ENCODE data around the gene HTR1D. TPM values are rescaled to one million over a fixed set of nuclear protein-coding genes. Genes with fewer than 3 reads are reported as not detected.
A peak's percentile ranks its signal among the peaks of the same experiment; 100 is the strongest.

Gene HTR1D
- total and polyA plus RNA-seq, 2 donors (not counting 3 experiments of a cell fraction or from before 2014, with no cell fraction given): 1.5 to 1.9 TPM

DNA sequence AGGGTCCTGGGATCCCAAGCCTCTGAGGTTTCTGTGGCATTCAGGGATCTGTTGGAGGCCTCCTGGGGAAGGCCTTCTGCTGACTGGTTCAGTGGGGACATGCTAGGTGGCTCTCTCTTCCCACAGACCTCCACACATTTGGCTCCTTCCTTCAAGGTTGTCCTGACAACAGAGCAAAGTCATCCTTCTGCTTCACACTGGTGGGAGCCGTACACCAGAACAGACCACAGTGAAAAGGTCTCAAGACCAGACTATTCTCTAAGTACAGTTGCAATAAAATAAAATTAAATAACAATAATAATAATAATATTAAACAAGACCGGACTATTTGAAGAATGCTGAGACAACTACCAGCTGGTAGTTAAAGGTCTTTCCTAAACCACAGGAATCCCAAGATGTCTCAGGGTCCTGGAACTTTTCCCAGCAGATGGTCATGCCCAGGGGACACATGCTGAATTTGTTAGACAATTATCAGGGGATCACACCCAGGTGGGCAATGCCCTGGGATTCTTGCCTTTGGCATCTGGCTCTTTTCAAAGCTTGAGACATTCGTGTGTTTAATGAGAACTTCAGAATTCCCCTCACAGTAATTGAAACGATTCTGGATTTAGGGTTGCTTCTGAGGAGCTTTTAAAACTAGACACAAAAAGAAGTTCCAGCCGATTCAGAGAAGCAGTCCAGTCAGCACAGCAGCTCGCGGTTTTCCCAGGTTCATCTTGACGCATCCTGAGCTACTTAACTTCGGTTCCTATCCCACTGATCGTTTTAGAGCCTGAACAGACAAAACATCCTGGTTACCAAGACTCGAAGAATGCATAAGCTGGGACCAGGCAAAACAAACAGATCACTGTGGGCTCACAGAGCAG lies 22.9 kb downstream of the HTR1D start:
- no peak overlapping the region for H3K4me3 ChIP-seq (replicated peaks in 1 of 3; ENCODE audit: insufficient read depth in 1 of 3, low read depth in 1 of 3, low read length in 3 of 3)

More for the DNA sequence above, 22.9 kb downstream of the HTR1D start:
- H3K27ac ChIP-seq (ENCODE audit: insufficient read depth, low read depth, low read length): peak overlapping the region; percentile 51
- no TSS peak for BruUV-seq (replicated peaks)
- dilution Hi-C loops (cut with MboI; ENCODE audit: extremely low pct_ligation_motif_present, low sequenced_read_pairs) (no loop called here), intact Hi-C loops (cut with micrococcal nuclease) (no loop called here)
- FAIRE-seq (peak; percentile 78), DNase-seq (ENCODE audit: low read depth, low spot score) (no peak)
- ChIA-PET POLR2A (no interaction called here), CTCF (interaction anchor here (0.7 to 4.6 kb wide), 5 partner anchors 10 to 96 kb away, joined by 3 to 62 read pairs (median 3); partner anchors contain the start of gene HTR1D)
- H3K9ac ChIP-seq (replicated peaks; ENCODE audit: extremely low read depth, insufficient read depth, low read length): peak overlapping the region; percentile 45
- H2AFZ ChIP-seq (ENCODE audit: low read depth, low read length): peak overlapping the region; percentile 33
- no peaks in the 10 kb centered on the region for H3K27me3 ChIP-seq (ENCODE audit: control insufficient read depth in 2 of 2, insufficient read depth in 2 of 2, low read length in 2 of 2)
- H3K9me3 ChIP-seq (replicated peaks; ENCODE audit: control insufficient read depth, insufficient read depth, low read length): no peaks in the 10 kb centered on the region
- H3K4me2 ChIP-seq (ENCODE audit: insufficient read depth, low read length): no peak overlapping the region
- no peaks in the 10 kb centered on the region for H3K36me3 ChIP-seq (ENCODE audit: control insufficient read depth in 2 of 2, extremely low read depth in 1 of 2, insufficient read depth in 2 of 2, low read length in 2 of 2)
- no peaks in the 10 kb centered on the region for H3K9me1 ChIP-seq (replicated peaks; ENCODE audit: control insufficient read depth, extremely low read depth, insufficient read depth, low read length)
- no peaks in the 10 kb centered on the region for H4K20me1 ChIP-seq (replicated peaks; ENCODE audit: control insufficient read depth, extremely low read depth, insufficient read depth, low read length)
- TF ChIP-seq EZH2 (IDR thresholded peaks at IDR 0.05; ENCODE audit: borderline replicate concordance, low read depth, low read length, severe bottlenecking) (no peak), POLR2A (IDR thresholded peaks at IDR 0.05; ENCODE audit: low read depth, low read length) (no peak), FOS (IDR thresholded peaks at IDR 0.05; ENCODE audit: borderline replicate concordance, insufficient read depth, low read length) (no peak), JUN (IDR thresholded peaks at IDR 0.05; ENCODE audit: borderline replicate concordance, insufficient read depth, insufficient read length, low read depth) (no peak), POLR2AphosphoS5 (IDR thresholded peaks at IDR 0.05; ENCODE audit: insufficient read depth, low read depth, low read length) (no peak), MYC (IDR thresholded peaks at IDR 0.05; ENCODE audit: low read depth, low read length) (no peak), GATA2 (IDR thresholded peaks at IDR 0.05; ENCODE audit: insufficient read depth, insufficient read length, low read depth, low read length) (no peak)
- TF ChIP-seq, protein P1, sequence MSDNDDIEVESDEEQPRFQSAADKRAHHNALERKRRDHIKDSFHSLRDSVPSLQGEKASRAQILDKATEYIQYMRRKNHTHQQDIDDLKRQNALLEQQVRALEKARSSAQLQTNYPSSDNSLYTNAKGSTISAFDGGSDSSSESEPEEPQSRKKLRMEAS (IDR thresholded peaks at IDR 0.05; ENCODE audit: insufficient read depth, insufficient read length): no peak
- TF ChIP-seq, protein P2, sequence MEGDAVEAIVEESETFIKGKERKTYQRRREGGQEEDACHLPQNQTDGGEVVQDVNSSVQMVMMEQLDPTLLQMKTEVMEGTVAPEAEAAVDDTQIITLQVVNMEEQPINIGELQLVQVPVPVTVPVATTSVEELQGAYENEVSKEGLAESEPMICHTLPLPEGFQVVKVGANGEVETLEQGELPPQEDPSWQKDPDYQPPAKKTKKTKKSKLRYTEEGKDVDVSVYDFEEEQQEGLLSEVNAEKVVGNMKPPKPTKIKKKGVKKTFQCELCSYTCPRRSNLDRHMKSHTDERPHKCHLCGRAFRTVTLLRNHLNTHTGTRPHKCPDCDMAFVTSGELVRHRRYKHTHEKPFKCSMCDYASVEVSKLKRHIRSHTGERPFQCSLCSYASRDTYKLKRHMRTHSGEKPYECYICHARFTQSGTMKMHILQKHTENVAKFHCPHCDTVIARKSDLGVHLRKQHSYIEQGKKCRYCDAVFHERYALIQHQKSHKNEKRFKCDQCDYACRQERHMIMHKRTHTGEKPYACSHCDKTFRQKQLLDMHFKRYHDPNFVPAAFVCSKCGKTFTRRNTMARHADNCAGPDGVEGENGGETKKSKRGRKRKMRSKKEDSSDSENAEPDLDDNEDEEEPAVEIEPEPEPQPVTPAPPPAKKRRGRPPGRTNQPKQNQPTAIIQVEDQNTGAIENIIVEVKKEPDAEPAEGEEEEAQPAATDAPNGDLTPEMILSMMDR (IDR thresholded peaks at IDR 0.05; ENCODE audit: extremely low read depth in 1 of 2, insufficient read depth in 1 of 2, low read depth in 1 of 2, low read length in 2 of 2): no peak
- H3K79me2 ChIP-seq (ENCODE audit: control insufficient read depth, insufficient read depth, low read length): no peaks in the 10 kb centered on the region
- H3K4me1 ChIP-seq (ENCODE audit: control insufficient read depth, extremely low read depth, insufficient read depth, low read length): peaks cover 27% of the 10 kb centered on the region

All from endothelial cell of umbilical vein (primary cell).